Endometrial microvascular endothelial cells (primary cell): ENCODE data around the gene TEX11. TPM values are rescaled to one million over a fixed set of nuclear protein-coding genes. Genes with fewer than 3 reads are reported as not detected.
"Not testable (repeated sequence)": the region's sequence is repeated elsewhere in the genome, so short reads cannot be mapped to it uniquely, and the experiment has no call there.

Source experiments
- in situ Hi-C: cut with HindIII; loops from 2 replicates; pipeline ENCODE4 v1.10.0; 2017; ENCODE audit warnings: low sequenced_read_pairs, low pct_unique_long_range_greater_than_20kb; ENCODE audit errors: inconsistent ontology term
- total RNA-seq: library from RNA; depleted of rRNA; stranded (reverse); fragments of >200 nt; gene quantifications from one replicate; pipeline ENCODE4 v1.2.3, GENCODE V29; 2015; ENCODE audit errors: inconsistent ontology term

TEX11 gene
- total RNA-seq, 1 donor from 2014 or later, result not detected

- in situ Hi-C loops, result no loop called here
Observed at GRCh38 chrX:70635669-70636068, 272.8 kb downstream of the TEX11 start.

DNA sequence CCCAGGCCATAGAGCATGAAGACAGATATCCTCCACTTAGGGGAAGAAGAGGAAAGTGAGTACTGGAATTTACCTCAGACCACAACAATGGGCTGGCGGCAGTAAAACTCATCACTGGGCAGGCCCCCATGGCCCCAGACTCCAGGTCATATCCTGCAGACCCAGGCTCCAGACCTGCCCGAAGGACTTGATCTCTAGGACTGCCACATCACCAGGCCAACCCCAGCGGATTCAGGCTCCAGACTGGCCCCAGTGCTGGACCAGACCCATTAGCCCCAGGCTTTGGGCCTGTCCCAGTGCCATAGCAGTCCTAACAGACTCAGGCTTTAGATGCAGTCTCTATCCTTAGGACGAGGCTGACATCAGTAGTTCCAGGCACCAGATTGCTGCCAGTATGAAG is 273.3 kb downstream of the TEX11 start:
- in situ Hi-C loops, result no loop called here

DNA sequence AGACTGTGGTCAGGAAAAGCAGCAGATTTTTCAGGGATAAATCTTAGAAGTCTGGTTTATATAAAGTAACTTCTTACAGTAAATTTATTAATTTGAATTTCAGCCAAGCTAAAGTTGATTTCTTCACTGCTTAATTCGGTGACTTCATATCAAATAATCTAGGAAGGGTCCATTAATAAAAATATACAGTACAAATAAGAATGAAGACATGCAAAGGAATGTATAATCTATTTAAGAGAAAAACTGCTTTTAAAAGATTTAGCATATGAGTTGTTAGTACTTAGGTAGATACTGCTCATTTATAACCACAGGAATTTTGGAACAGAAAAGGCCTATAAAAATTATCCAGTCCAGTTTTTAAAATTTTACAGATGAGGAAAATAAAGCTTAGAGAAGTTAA is 286.8 kb downstream of the TEX11 start:
- in situ Hi-C loops, result no loop called here

DNA sequence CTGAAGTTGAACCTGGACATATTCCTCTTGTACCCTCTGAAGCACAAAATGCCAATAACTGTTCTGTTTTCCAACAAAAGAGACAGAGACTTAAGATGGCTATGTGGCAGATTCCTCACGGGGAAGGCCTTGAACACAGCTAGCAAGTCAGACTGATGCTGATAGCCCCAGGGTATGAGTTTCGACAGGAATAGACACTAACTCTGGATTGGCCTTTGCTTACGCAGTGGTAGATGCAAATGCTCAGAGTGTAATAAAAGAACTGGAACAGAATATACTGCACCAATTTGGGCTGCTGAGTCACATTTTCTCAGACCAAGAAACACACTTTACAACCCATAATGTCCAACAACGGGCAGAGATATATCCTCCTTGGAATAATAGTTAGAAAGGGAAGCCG is 290.0 kb downstream of the TEX11 start:
- in situ Hi-C loops, result no loop called here

DNA sequence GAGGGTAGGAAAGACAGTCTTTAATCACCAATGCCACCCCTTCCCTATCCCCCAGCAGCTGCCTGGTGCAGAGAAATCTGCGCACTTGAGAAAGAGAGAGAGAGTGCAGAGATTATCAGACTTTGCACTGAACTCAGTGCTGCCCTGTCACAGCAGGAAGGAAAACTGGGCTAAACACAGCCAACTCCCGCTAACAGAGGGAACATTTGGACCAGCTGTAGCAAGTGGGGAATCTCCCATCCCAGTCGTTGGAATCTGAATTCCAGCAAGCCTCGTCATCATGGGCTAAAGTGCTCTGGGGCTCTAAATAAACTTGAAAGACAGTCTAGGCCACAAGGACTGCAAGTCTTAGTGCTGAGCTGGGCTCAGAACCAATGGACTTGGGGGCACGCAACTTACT is 295.2 kb downstream of the TEX11 start:
- in situ Hi-C loops, result no loop called here

GRCh38 chrX:70605352-70605751 is 303.2 kb downstream of the TEX11 start:
- in situ Hi-C loops, result no loop called here

DNA sequence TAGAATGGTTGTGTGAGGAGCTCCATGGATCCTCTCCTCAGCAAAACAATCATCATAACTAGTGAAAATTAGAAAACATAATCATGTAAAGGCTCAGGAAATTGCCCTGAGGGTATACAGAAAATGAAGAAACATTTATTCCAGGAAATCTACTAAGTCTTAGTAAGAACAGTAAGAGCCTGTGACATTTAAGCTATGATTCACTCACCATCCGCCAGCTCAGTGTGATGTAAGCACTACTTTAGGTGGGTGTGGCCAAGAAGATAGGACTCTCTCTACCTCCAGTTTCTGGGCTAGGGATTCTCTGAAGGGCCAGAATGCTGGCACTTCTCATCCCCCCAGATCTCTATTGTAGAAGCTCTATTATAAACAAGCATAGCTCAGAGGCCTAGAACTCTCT is 316.4 kb downstream of the TEX11 start:
- in situ Hi-C loops, result no loop called here

- in situ Hi-C loops, result not testable (repeated sequence)
Observed at GRCh38 chrX:70587158-70587557, 321.4 kb downstream of the TEX11 start.

GRCh38 chrX:70577442-70577841 is 331.1 kb downstream of the TEX11 start:
- in situ Hi-C loops, result no loop called here

GRCh38 chrX:70569922-70570576 is 338.5 kb downstream of the TEX11 start:
- in situ Hi-C loops, result not testable (repeated sequence)

DNA sequence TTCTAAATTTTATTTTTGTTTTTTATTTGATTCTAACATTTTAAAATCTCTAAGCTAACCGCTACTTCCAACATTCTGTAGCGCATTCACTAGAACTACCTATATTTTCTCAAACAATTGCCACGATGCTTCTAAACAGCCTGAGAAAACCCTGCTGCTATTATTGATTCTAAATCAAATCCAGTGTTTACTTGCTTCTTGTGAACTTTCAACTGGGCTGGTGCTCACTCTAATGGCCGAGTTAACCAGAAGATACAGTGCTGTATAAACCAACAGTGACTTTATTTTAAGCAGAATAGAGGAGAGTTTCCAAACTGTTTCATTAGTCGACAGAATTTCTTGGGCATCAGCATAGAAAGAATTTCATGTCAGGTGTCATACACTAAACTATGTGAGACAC is 353.6 kb downstream of the TEX11 start:
- in situ Hi-C loops, result no loop called here

GRCh38 chrX:70554523-70554922 is 354.0 kb downstream of the TEX11 start:
- in situ Hi-C loops, result no loop called here

DNA sequence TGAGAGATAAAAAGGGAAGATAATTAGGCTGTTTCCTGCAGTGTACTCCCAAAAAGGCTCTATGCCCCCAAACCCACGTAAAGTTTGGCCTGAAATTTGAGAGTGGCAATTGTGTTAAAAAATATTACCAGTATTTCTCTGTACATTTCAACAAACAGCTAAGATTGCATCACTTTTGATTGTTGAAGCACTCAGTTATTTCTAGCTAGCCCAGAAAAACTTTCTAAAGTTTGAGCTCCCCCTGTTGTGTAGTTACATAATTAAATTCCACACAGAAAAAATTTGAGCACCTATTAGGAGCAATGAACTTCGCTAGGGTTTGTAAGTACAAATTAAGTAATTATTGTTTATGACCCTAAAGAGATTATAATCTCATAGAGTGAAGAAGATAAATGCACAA is 354.4 kb downstream of the TEX11 start:
- in situ Hi-C loops, result no loop called here

DNA sequence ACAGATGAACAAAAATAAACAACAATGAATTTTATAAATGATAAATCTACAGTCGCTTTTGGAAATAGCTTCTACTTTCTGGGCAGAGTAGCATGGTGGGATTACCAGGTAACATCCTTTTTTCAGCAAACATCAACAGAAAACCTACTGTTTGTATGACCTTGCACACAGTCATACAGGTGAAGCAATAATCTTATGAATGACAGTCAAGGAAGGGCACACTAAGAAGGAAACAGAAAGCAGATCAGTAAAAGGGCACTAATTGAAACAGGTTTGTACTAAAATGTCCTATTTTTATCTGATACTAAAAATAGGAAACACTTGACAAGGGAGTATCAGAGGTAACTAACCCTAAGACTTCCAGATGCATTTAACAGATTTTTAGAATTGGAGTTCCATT is 355.0 kb downstream of the TEX11 start:
- in situ Hi-C loops, result no loop called here

DNA sequence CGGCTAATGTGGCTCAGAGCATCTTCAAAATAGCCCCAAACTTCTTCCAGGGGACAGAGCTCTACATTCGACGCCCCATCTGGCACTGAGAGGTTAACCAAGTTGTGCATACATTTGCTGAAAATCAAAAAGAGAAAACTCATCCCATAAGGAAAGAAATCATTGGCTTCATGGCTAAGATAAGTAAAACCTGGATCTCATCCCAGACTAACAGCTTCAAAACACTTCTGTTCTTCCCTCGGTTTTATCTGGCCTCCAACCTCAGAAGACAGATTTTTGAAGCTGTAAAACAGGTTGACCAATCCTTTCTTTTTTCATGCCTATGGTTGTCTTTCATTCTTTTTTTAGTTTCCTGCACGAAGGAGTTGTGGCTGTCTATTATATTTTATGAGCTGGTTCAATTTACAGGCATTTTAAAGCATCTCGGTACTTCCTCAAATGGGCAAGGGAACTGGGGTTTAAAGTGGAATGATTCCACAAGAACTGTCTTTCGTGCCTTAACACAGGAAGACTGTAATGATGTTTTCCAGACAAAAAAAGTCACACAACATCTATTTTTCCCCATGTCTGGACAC is 356.3 kb downstream of the TEX11 start:
- in situ Hi-C loops, result no loop called here

- in situ Hi-C loops, result no loop called here
Observed at GRCh38 chrX:70549429-70549828, 359.1 kb downstream of the TEX11 start.

DNA sequence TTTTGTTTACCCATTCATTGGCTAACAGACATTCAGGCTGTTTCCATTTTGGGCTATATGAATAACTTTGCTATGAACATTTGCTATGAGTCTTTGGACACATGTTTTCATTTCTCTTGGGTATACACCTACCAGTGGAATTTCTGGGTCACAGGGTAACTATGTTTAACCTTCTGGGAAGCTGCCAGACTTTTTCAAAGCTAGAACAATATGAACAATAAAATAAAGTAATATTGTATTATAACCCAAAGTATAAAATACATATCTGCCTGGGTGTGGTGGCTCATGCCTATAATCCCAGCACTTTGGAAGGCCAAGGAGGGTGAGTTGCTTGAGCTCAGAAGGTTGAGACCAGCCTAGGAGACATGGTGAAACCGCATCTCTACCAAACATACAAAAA is 373.3 kb downstream of the TEX11 start:
- in situ Hi-C loops, result no loop called here

DNA sequence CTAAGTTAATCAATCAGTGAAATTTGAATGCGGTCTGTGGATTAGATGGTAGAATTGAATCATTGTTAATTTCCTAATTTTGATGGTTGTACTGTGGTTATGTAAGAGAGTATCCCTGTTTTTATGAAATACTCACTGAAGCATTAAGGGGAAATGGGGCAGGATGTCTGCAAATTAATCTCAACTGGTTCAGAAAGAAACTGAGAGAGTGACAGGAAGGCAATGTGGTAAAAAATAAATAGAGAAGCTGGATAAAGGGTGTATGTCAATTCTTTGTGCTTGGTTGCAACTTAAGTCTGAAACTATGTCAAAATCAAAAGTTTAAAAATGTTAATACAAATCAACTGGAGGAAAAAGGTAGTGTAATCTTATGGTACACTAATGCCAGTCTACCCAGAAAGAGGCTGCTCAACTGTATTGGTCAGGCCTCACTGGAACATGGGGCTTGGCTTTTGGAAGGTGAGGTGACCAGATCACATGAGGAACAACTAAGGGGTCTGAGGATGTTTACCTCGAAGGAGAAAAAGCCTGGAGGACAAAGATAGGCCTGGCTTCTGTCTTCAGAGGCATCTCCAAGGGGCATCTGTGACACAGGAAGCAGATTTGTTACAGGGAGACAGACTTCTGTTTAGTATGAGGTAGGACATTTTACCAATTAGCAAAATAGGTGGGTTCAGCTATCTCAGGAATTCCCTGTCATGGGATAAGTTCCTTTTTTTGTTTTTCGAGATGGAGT is 380.7 kb downstream of the TEX11 start:
- in situ Hi-C loops, result no loop called here

DNA sequence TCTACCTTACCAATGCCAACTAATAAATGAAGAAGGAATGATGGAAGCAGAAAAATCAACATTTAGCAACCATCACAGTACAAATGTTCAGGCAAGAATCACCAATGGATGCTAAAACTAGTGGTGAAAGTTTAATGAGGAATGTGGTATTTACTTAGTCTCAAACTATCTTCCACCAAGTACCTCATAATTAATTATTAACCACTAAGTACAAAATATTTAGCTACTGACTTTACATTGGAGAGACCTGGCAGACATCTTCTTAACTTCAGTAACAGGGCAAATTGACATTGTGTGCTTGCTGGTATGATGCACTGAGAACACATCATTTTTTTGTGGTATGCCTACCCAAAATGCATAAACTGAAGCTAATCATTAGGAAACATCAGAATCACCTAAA is 381.5 kb downstream of the TEX11 start:
- in situ Hi-C loops, result no loop called here

- in situ Hi-C loops, result no loop called here
Observed at GRCh38 chrX:70525733-70526132, 382.8 kb downstream of the TEX11 start.
